ENCODE data around the gene FIGLA. TPM values are rescaled to one million over a fixed set of nuclear protein-coding genes. Genes with fewer than 3 reads are reported as not detected.

FIGLA gene
- not detected in 2 replicates for total RNA-seq (2014; rRNA removed; shearing (Covaris generic))

GRCh38 chr2:70790136-70790828 lies at the start of gene FIGLA:
TSS of gene FIGLA (minus strand) at chr2:70790643. CDS start at chr2:70790638, 5 bp downstream.
- no peak within 1 kb of the TSS for H3K27ac ChIP-seq
- peaks cover 45% of the 10 kb centered on the region for H3K27me3 ChIP-seq (replicated peaks)
- no peak within 1 kb of the TSS for H3K4me3 ChIP-seq
- H3K9me3 ChIP-seq (replicated peaks) = no peaks in the 10 kb centered on the region
- no peaks in the 10 kb centered on the region for H3K36me3 ChIP-seq
- H3K4me1 ChIP-seq (replicated peaks) = no peaks in the 10 kb centered on the region
- no peak for DNase-seq (ENCODE audit: low read depth in 1 of 2, low spot score in 2 of 2)

GRCh38 chr2:70837980-70838925 lies 47.8 kb upstream of the FIGLA start:
- Histone ChIP-seq H3K4me1 (replicated peaks) (no peaks in the 10 kb centered on the region), H3K27ac (no peak overlapping the region), H3K27me3 (replicated peaks) (no peaks in the 10 kb centered on the region; the same call in 1 of the 2 replicates), H3K4me3 (no peak overlapping the region), H3K9me3 (replicated peaks) (no peaks in the 10 kb centered on the region), H3K36me3 (no peaks in the 10 kb centered on the region)
- peak in 1 of 2 experiments; percentile 24 for DNase-seq (ENCODE audit: low read depth in 1 of 2, low spot score in 2 of 2)

- Histone ChIP-seq H3K36me3 (no peaks in the 10 kb centered on the region), H3K4me3 (no peak within 1 kb of the TSS), H3K9me3 (replicated peaks) (no peaks in the 10 kb centered on the region), H3K27ac (no peak within 1 kb of the TSS), H3K4me1 (replicated peaks) (no peaks in the 10 kb centered on the region), H3K27me3 (replicated peaks) (no peaks in the 10 kb centered on the region; the same call in 1 of the 2 replicates)
- peak in 1 of 2 experiments; percentile 24 for DNase-seq (ENCODE audit: low read depth in 1 of 2, low spot score in 2 of 2)
Observed at GRCh38 chr2:70835643-70836042, 45.2 kb upstream of the FIGLA start, which contains the start of gene CD207. TSS of gene CD207 (minus strand) at chr2:70835816. CDS start at chr2:70835776, 40 bp downstream.

GRCh38 chr2:70834881-70835280 lies 44.4 kb upstream of the FIGLA start:
- H3K9me3 ChIP-seq (replicated peaks) = no peaks in the 10 kb centered on the region
- DNase-seq (ENCODE audit: low read depth in 1 of 2, low spot score in 2 of 2) = no peak
- no peaks in the 10 kb centered on the region for H3K4me1 ChIP-seq (replicated peaks)
- H3K27me3 ChIP-seq (replicated peaks) = no peaks in the 10 kb centered on the region; the same call in 1 of the 2 replicates
- no peaks in the 10 kb centered on the region for H3K36me3 ChIP-seq
- H3K27ac ChIP-seq = no peak overlapping the region
- H3K4me3 ChIP-seq = no peak overlapping the region

GRCh38 chr2:70834106-70834505 lies 43.7 kb upstream of the FIGLA start:
- Histone ChIP-seq H3K27ac (no peak overlapping the region), H3K9me3 (replicated peaks) (no peaks in the 10 kb centered on the region), H3K4me3 (no peak overlapping the region), H3K36me3 (no peaks in the 10 kb centered on the region), H3K4me1 (replicated peaks) (no peaks in the 10 kb centered on the region), H3K27me3 (replicated peaks) (no peaks in the 10 kb centered on the region; the same call in 1 of the 2 replicates)
- no peak for DNase-seq (ENCODE audit: low read depth in 1 of 2, low spot score in 2 of 2)

- DNase-seq (ENCODE audit: low read depth in 1 of 2, low spot score in 2 of 2) = no peak
- no peaks in the 10 kb centered on the region for H3K4me1 ChIP-seq (replicated peaks)
- no peaks in the 10 kb centered on the region for H3K9me3 ChIP-seq (replicated peaks)
- H3K36me3 ChIP-seq = no peaks in the 10 kb centered on the region
- no peak overlapping the region for H3K4me3 ChIP-seq
- H3K27me3 ChIP-seq (replicated peaks) = no peaks in the 10 kb centered on the region; the same call in 1 of the 2 replicates
- no peak overlapping the region for H3K27ac ChIP-seq
Observed at GRCh38 chr2:70833246-70833645, 42.8 kb upstream of the FIGLA start.

GRCh38 chr2:70832386-70832785 lies 41.9 kb upstream of the FIGLA start:
- H3K4me1 ChIP-seq (replicated peaks) = no peaks in the 10 kb centered on the region
- H3K27ac ChIP-seq = no peak overlapping the region
- H3K9me3 ChIP-seq (replicated peaks) = no peaks in the 10 kb centered on the region
- no peak overlapping the region for H3K4me3 ChIP-seq
- H3K27me3 ChIP-seq (replicated peaks) = no peaks in the 10 kb centered on the region; the same call in 1 of the 2 replicates
- no peaks in the 10 kb centered on the region for H3K36me3 ChIP-seq
- DNase-seq (ENCODE audit: low read depth in 1 of 2, low spot score in 2 of 2) = no peak

- Histone ChIP-seq H3K4me1 (replicated peaks) (no peaks in the 10 kb centered on the region), H3K27me3 (replicated peaks) (no peaks in the 10 kb centered on the region; the same call in 1 of the 2 replicates), H3K9me3 (replicated peaks) (no peaks in the 10 kb centered on the region), H3K27ac (no peak overlapping the region), H3K36me3 (no peaks in the 10 kb centered on the region), H3K4me3 (no peak overlapping the region)
- DNase-seq (ENCODE audit: low read depth in 1 of 2, low spot score in 2 of 2) = no peak
Observed at GRCh38 chr2:70831861-70832260, 41.4 kb upstream of the FIGLA start.

GRCh38 chr2:70830366-70830765 lies 39.9 kb upstream of the FIGLA start:
- no peaks in the 10 kb centered on the region for H3K36me3 ChIP-seq
- no peaks in the 10 kb centered on the region for H3K9me3 ChIP-seq (replicated peaks)
- no peaks in the 10 kb centered on the region for H3K4me1 ChIP-seq (replicated peaks)
- H3K4me3 ChIP-seq = no peak overlapping the region
- H3K27me3 ChIP-seq (replicated peaks) = no peaks in the 10 kb centered on the region; the same call in 1 of the 2 replicates
- DNase-seq (ENCODE audit: low read depth in 1 of 2, low spot score in 2 of 2) = no peak
- H3K27ac ChIP-seq = no peak overlapping the region

- no peaks in the 10 kb centered on the region for H3K9me3 ChIP-seq (replicated peaks)
- H3K27ac ChIP-seq = no peak overlapping the region
- H3K4me1 ChIP-seq (replicated peaks) = no peaks in the 10 kb centered on the region
- DNase-seq (ENCODE audit: low read depth in 1 of 2, low spot score in 2 of 2) = no peak
- no peak overlapping the region for H3K4me3 ChIP-seq
- no peaks in the 10 kb centered on the region; the same call in 1 of the 2 replicates for H3K27me3 ChIP-seq (replicated peaks)
- H3K36me3 ChIP-seq = no peaks in the 10 kb centered on the region
Observed at GRCh38 chr2:70829916-70830315, 39.5 kb upstream of the FIGLA start.

- DNase-seq (ENCODE audit: low read depth in 1 of 2, low spot score in 2 of 2) = no peak
- H3K4me3 ChIP-seq = no peak overlapping the region
- H3K27me3 ChIP-seq (replicated peaks) = no peaks in the 10 kb centered on the region; the same call in 1 of the 2 replicates
- no peaks in the 10 kb centered on the region for H3K36me3 ChIP-seq
- H3K27ac ChIP-seq = no peak overlapping the region
- no peaks in the 10 kb centered on the region for H3K4me1 ChIP-seq (replicated peaks)
- no peaks in the 10 kb centered on the region for H3K9me3 ChIP-seq (replicated peaks)
Observed at GRCh38 chr2:70828914-70829824, 38.7 kb upstream of the FIGLA start.

- DNase-seq (ENCODE audit: low read depth in 1 of 2, low spot score in 2 of 2) = no peak
Observed at GRCh38 chr2:70828115-70828514, 37.7 kb upstream of the FIGLA start.

GRCh38 chr2:70827388-70827787 lies 36.9 kb upstream of the FIGLA start:
- no peak overlapping the region for H3K27ac ChIP-seq
- no peaks in the 10 kb centered on the region for H3K36me3 ChIP-seq
- no peak for DNase-seq (ENCODE audit: low read depth in 1 of 2, low spot score in 2 of 2)
- H3K9me3 ChIP-seq (replicated peaks) = no peaks in the 10 kb centered on the region
- H3K27me3 ChIP-seq (replicated peaks) = no peaks in the 10 kb centered on the region; the same call in 1 of the 2 replicates
- no peak overlapping the region for H3K4me3 ChIP-seq
- no peaks in the 10 kb centered on the region for H3K4me1 ChIP-seq (replicated peaks)

More at GRCh38 chr2:70828115-70828514, 37.7 kb upstream of the FIGLA start:
- Histone ChIP-seq H3K9me3 (replicated peaks) (no peaks in the 10 kb centered on the region), H3K27me3 (replicated peaks) (no peaks in the 10 kb centered on the region; the same call in 1 of the 2 replicates), H3K27ac (no peak overlapping the region), H3K4me3 (no peak overlapping the region), H3K36me3 (no peaks in the 10 kb centered on the region), H3K4me1 (replicated peaks) (no peaks in the 10 kb centered on the region)
